ENCODE measurements around the gene SORCS2.

GRCh38 chr4:7350396-7350795 is 158.1 kb downstream of the SORCS2 start:
- TF ChIP-seq ZNF274 (IDR thresholded peaks at IDR 0.05; ENCODE audit: low read depth, low read length) (no peak), YY1 (IDR thresholded peaks at IDR 0.05; ENCODE audit: insufficient read depth, insufficient read length) (no peak)
